H9 (cell line): ENCODE measurements around the gene CKB. TPM values are rescaled to one million over a fixed set of nuclear protein-coding genes. Genes with fewer than 3 reads are reported as not detected.

ENCODE experiments used
- DNase-seq: peaks from one replicate; pipeline ENCODE4 v3.0.0-alpha.2; 2017
- H2AFZ ChIP-seq: one replicate; pipeline ENCODE4 v1.6.1; 2013; ENCODE audit warnings: mild to moderate bottlenecking, low read length, control low read depth, moderate library complexity
- H2AK5ac ChIP-seq: 2 replicates; pipeline ENCODE4 v1.6.1; 2013; ENCODE audit warnings: low read length, control low read depth, mixed read lengths; ENCODE audit not compliant: insufficient read length
- H2BK120ac ChIP-seq: one replicate; pipeline ENCODE4 v1.6.1; 2013; ENCODE audit warnings: low read depth, mild to moderate bottlenecking, low read length, control low read depth, inconsistent platforms; ENCODE audit not compliant: poor library complexity, severe bottlenecking
- H2BK12ac ChIP-seq: 2 replicates; pipeline ENCODE4 v1.6.1; 2013; ENCODE audit warnings: low read length, control low read depth, mixed read lengths, low read depth; ENCODE audit not compliant: insufficient read length
- H2BK15ac ChIP-seq: 2 replicates; pipeline ENCODE4 v1.6.1; 2013; ENCODE audit warnings: low read depth, low read length, control low read depth
- H2BK20ac ChIP-seq: one replicate; pipeline ENCODE4 v1.6.1; 2013; ENCODE audit warnings: low read depth, mild to moderate bottlenecking, low read length, control low read depth, inconsistent platforms; ENCODE audit not compliant: poor library complexity, severe bottlenecking
- H2BK5ac ChIP-seq: 2 replicates; pipeline ENCODE4 v1.6.1; 2013; ENCODE audit warnings: low read length, control low read depth, mixed read lengths; ENCODE audit not compliant: insufficient read length
- H3K14ac ChIP-seq: 2 replicates; pipeline ENCODE4 v1.6.1; 2013; ENCODE audit warnings: low read length, control low read depth; ENCODE audit not compliant: insufficient read depth
- H3K18ac ChIP-seq: 2 replicates; pipeline ENCODE4 v1.6.1; 2013; ENCODE audit warnings: low read depth, mild to moderate bottlenecking, mixed read lengths, low read length, control low read depth; ENCODE audit not compliant: insufficient read length
- H3K23ac ChIP-seq: 2 replicates; pipeline ENCODE4 v1.6.1; 2013; ENCODE audit warnings: low read length, control low read depth, mixed read lengths, low read depth; ENCODE audit not compliant: insufficient read length
- H3K23me2 ChIP-seq: 2 replicates; pipeline ENCODE4 v1.6.1; 2013; ENCODE audit warnings: low read depth, mild to moderate bottlenecking, mixed read lengths, low read length, control low read depth; ENCODE audit not compliant: insufficient read length, poor library complexity, severe bottlenecking
- H3K27ac ChIP-seq: 2 replicates; pipeline ENCODE4 v1.5.1; 2013; ENCODE audit warnings: low read length, control low read depth, mixed read lengths, low read depth; ENCODE audit not compliant: insufficient read length
- H3K27me3 ChIP-seq: 2 replicates; pipeline ENCODE4 v1.6.1; 2013; ENCODE audit warnings: low read length, control low read depth, inconsistent platforms; ENCODE audit not compliant: insufficient read depth
- H3K4ac ChIP-seq: 2 replicates; pipeline ENCODE4 v1.6.1; 2013; ENCODE audit warnings: low read depth, mild to moderate bottlenecking, control low read depth, inconsistent platforms, low read length, moderate library complexity
- H3K4me1 ChIP-seq: 2 replicates; pipeline ENCODE4 v1.6.1; 2013; ENCODE audit warnings: low read length, control low read depth, inconsistent platforms; ENCODE audit not compliant: insufficient read depth
- H3K4me2 ChIP-seq: 2 replicates; pipeline ENCODE4 v1.6.1; 2013; ENCODE audit warnings: low read length, control low read depth, mixed read lengths; ENCODE audit not compliant: insufficient read length, insufficient read depth
- H3K56ac ChIP-seq: 2 replicates; pipeline ENCODE4 v1.6.1; 2013; ENCODE audit warnings: low read depth, mild to moderate bottlenecking, mixed read lengths, low read length, control low read depth; ENCODE audit not compliant: insufficient read length
- H3K79me1 ChIP-seq: 2 replicates; pipeline ENCODE4 v1.6.1; 2013; ENCODE audit warnings: low read depth, mild to moderate bottlenecking, moderate library complexity, low read length, control low read depth, inconsistent platforms; ENCODE audit not compliant: insufficient read depth, poor library complexity, severe bottlenecking
- H3K79me2 ChIP-seq: 2 replicates; pipeline ENCODE4 v1.6.1; 2013; ENCODE audit warnings: low read length, control low read depth, inconsistent platforms; ENCODE audit not compliant: insufficient read depth
- H3K9ac ChIP-seq: 2 replicates; pipeline ENCODE4 v1.6.1; 2013; ENCODE audit warnings: low read length, control low read depth, mixed read lengths; ENCODE audit not compliant: insufficient read length; ENCODE audit errors: extremely low read depth
- H3K9me3 ChIP-seq: one replicate; pipeline ENCODE4 v1.6.1; 2013; ENCODE audit warnings: low read depth, low read length, inconsistent platforms; ENCODE audit not compliant: control insufficient read depth
- H3T11ph ChIP-seq: one replicate; pipeline ENCODE4 v1.6.1; 2013; ENCODE audit warnings: mild to moderate bottlenecking, low read length, control low read depth, inconsistent platforms
- H4K20me1 ChIP-seq: one replicate; pipeline ENCODE4 v1.6.1; 2013; ENCODE audit not compliant: control insufficient read depth, insufficient read length, insufficient read depth
- H4K5ac ChIP-seq: 2 replicates; pipeline ENCODE4 v1.6.1; 2013; ENCODE audit warnings: low read depth, mild to moderate bottlenecking, mixed read lengths, low read length, control low read depth; ENCODE audit not compliant: insufficient read length
- H4K8ac ChIP-seq: replicated peaks from 2 replicates; pipeline ENCODE4 v1.6.1; 2013; ENCODE audit warnings: low read length, control low read depth, mixed read lengths, low read depth; ENCODE audit not compliant: insufficient read length
- H4K91ac ChIP-seq: 2 replicates; pipeline ENCODE4 v1.6.1; 2013; ENCODE audit warnings: low read depth, mild to moderate bottlenecking, moderate library complexity, mixed read lengths, low read length, control low read depth; ENCODE audit not compliant: insufficient read length
- H3K27ac Mint-ChIP-seq, 3 experiments: 2 replicates in 2 of 3; 3 replicates in 1 of 3; pipeline ENCODE4 v1.8.0; 2020 to 2021; ENCODE audit warnings: mixed read lengths in 3 of 3, mild to moderate bottlenecking in 1 of 3, moderate library complexity in 1 of 3
- H3K27me3 Mint-ChIP-seq: 2 replicates; pipeline ENCODE4 v1.8.0; 2021; ENCODE audit warnings: low read depth, mild to moderate bottlenecking, moderate library complexity, mixed read lengths
- H3K36me3 Mint-ChIP-seq, 3 experiments: 2 replicates in 2 of 3; 3 replicates in 1 of 3; pipeline ENCODE4 v1.8.0; 2020 to 2021; ENCODE audit warnings: low read depth in 3 of 3, mixed read lengths in 3 of 3; ENCODE audit not compliant: insufficient read depth in 1 of 3
- H3K4me1 Mint-ChIP-seq, 2 experiments: 2 replicates each; pipeline ENCODE4 v1.8.0; 2020; ENCODE audit warnings: mixed read lengths in 2 of 2
- H3K4me3 Mint-ChIP-seq, 2 experiments: 2 replicates in 1 of 2; 3 replicates in 1 of 2; pipeline ENCODE4 v1.8.0; 2020 to 2021; ENCODE audit warnings: mild to moderate bottlenecking in 2 of 2, mixed read lengths in 2 of 2, moderate library complexity in 1 of 2
- H3K9me3 Mint-ChIP-seq, 2 experiments: 2 replicates in 1 of 2; 3 replicates in 1 of 2; pipeline ENCODE4 v1.8.0; 2020; ENCODE audit warnings: mild to moderate bottlenecking in 2 of 2, mixed read lengths in 2 of 2, moderate library complexity in 1 of 2
- WGBS: extraction: QIAGEN DNeasy Blood & Tissue Kit; methylation state at CpG from one replicate; pipeline ENCODE4 v1.1.7; 2013; ENCODE audit warnings: missing lambda C conversion rate, low lambda C conversion rate, mixed read lengths; ENCODE audit not compliant: insufficient read length; ENCODE audit errors: extremely low coverage; 5-methylcytosine and 5-hydroxymethylcytosine counted together
- total RNA-seq: library from RNA; stranded (reverse); gene quantifications from 2 replicates; pipeline ENCODE4 v1.2.1, GENCODE V29; 2021
- TF ChIP-seq, protein P1 (sequence below): fragments of 200-600 bp; sonication (generic); conservative IDR thresholded peaks from 3 replicates; pipeline ENCODE4 v1.8.0; 2021; ENCODE audit warnings: antibody characterized with exemption, mild to moderate bottlenecking

The CKB gene
- total RNA-seq, 1 experiment from 2014 or later, result 517 TPM

- no CpG with 5 or more reads among the region's 22 CpGs for WGBS
- H4K5ac ChIP-seq, result no peak overlapping the region
- H4K91ac ChIP-seq, result no peak overlapping the region
- no peak for DNase-seq
- H3K79me1 ChIP-seq, result peaks cover 11% of the 10 kb centered on the region
- H3K56ac ChIP-seq, result no peak overlapping the region
- no peak overlapping the region for H4K8ac ChIP-seq
- H3K79me2 ChIP-seq, result peaks cover 8% of the 10 kb centered on the region; the same call in 1 of the 2 replicates
- Mint-ChIP-seq H3K9me3 (no peaks in the 10 kb centered on the region), H3K4me1 (peaks cover 6 to 11% of the 10 kb centered on the region in 2 experiments), H3K4me3 (no peak overlapping the region), H3K27ac (no peak overlapping the region), H3K27me3 (peaks cover 9% of the 10 kb centered on the region), H3K36me3 (peaks cover 0 to 10% (median 4%) of the 10 kb centered on the region in 3 experiments; a peak in 4 of 7 replicates)
- H2BK5ac ChIP-seq, result no peak overlapping the region
- H2AFZ ChIP-seq, result no peak overlapping the region
- no peak overlapping the region for H2BK120ac ChIP-seq
- no peak overlapping the region for H3K23ac ChIP-seq
- TF ChIP-seq, protein P1, sequence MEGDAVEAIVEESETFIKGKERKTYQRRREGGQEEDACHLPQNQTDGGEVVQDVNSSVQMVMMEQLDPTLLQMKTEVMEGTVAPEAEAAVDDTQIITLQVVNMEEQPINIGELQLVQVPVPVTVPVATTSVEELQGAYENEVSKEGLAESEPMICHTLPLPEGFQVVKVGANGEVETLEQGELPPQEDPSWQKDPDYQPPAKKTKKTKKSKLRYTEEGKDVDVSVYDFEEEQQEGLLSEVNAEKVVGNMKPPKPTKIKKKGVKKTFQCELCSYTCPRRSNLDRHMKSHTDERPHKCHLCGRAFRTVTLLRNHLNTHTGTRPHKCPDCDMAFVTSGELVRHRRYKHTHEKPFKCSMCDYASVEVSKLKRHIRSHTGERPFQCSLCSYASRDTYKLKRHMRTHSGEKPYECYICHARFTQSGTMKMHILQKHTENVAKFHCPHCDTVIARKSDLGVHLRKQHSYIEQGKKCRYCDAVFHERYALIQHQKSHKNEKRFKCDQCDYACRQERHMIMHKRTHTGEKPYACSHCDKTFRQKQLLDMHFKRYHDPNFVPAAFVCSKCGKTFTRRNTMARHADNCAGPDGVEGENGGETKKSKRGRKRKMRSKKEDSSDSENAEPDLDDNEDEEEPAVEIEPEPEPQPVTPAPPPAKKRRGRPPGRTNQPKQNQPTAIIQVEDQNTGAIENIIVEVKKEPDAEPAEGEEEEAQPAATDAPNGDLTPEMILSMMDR, result no peak
- H3K9me3 ChIP-seq, result no peaks in the 10 kb centered on the region
- no peak overlapping the region for H3T11ph ChIP-seq
- H3K9ac ChIP-seq, result no peak overlapping the region
- H3K27ac ChIP-seq, result no peak overlapping the region
- H2BK15ac ChIP-seq, result no peak overlapping the region
- no peak overlapping the region for H3K18ac ChIP-seq
- H3K23me2 ChIP-seq, result peaks cover 5% of the 10 kb centered on the region
- peaks cover 4% of the 10 kb centered on the region for H4K20me1 ChIP-seq
- H3K4me1 ChIP-seq, result no peaks in the 10 kb centered on the region; the same call in 1 of the 2 replicates
- H3K4ac ChIP-seq, result no peak overlapping the region
- H3K4me2 ChIP-seq, result no peak overlapping the region
- no peaks in the 10 kb centered on the region for H3K27me3 ChIP-seq
- no peak overlapping the region for H3K14ac ChIP-seq
- no peak overlapping the region for H2AK5ac ChIP-seq
- H2BK12ac ChIP-seq, result no peak overlapping the region
- no peak overlapping the region for H2BK20ac ChIP-seq
Observed at GRCh38 chr14:103534576-103535061, 12.0 kb upstream of the CKB start.
